Tibial nerve (tissue), 4 donors: ENCODE results near the gene C11orf58. TPM values are rescaled to one million over a fixed set of nuclear protein-coding genes. Genes with fewer than 3 reads are reported as not detected.

ENCODE experiments used
- DNase-seq, 2 donors: peaks; one replicate each; pipeline ENCODE4 v3.0.0-alpha.2; 2019; ENCODE audit warnings: low spot score in 2 of 2
- H3K27ac ChIP-seq, 4 donors: fragments of 200-600 bp; sonication (generic) in 3 of 4; one replicate each; pipeline ENCODE4 v1.5.1; 2017 to 2019; ENCODE audit warnings: mild to moderate bottlenecking in 1 of 4
- H3K27me3 ChIP-seq, 2 donors: fragments of 200-600 bp; sonication (generic) in 1 of 2; one replicate each; pipeline versions ENCODE4 v1.5.1 to v1.6.0; 2017 to 2019
- H3K36me3 ChIP-seq, 3 donors: fragments of 200-600 bp; sonication (generic); one replicate each; pipeline ENCODE4 v1.5.1; 2018 to 2019
- H3K4me1 ChIP-seq, 4 donors: fragments of 200-600 bp; sonication (generic) in 3 of 4; one replicate each; pipeline ENCODE4 v1.5.1; 2017 to 2019
- H3K4me3 ChIP-seq, 4 donors: fragments of 200-600 bp; sonication (generic) in 3 of 4; one replicate each; pipeline ENCODE4 v1.5.1; 2017 to 2019; ENCODE audit warnings: mild to moderate bottlenecking in 1 of 4, moderate library complexity in 1 of 4
- H3K9me3 ChIP-seq, 4 donors: fragments of 200-600 bp; sonication (generic) in 3 of 4; one replicate each; pipeline ENCODE4 v1.5.1; 2017 to 2019
- EP300 ChIP-seq, 2 donors: sonication (generic); formaldehyde crosslinking; IDR thresholded peaks; one replicate each; pipeline ENCODE4 v1.6.1; 2017; ENCODE audit warnings: antibody characterized with exemption in 2 of 2, mild to moderate bottlenecking in 1 of 2
- POLR2A ChIP-seq, 2 donors: fragments of 450-650 bp; IDR thresholded peaks; one replicate each; pipeline ENCODE4 v1.6.1; 2017; ENCODE audit warnings: antibody characterized with exemption in 2 of 2, mild to moderate bottlenecking in 2 of 2, moderate library complexity in 2 of 2
- WGBS, 2 donors: methylation state at CpG; one replicate each; pipeline ENCODE4 v1.1.5; 2018; 5-methylcytosine and 5-hydroxymethylcytosine counted together
- total RNA-seq, 4 donors: library from RNA; depleted of rRNA; stranded (reverse); fragments of >200 nt; gene quantifications; one replicate each; pipeline ENCODE4 v1.1.0, GENCODE V29; 2016
- TF ChIP-seq, protein P1 (sequence below), 5 experiments: fragments of 200-600 bp in 3 of 5; fragments of 450-650 bp in 2 of 5; sonication (generic) in 3 of 5; IDR thresholded peaks; one replicate each; pipeline ENCODE4 v1.5.1; 2016 to 2019; ENCODE audit warnings: antibody characterized with exemption in 5 of 5, mild to moderate bottlenecking in 3 of 5, moderate library complexity in 2 of 5

C11orf58 gene
- total RNA-seq, 4 donors from 2014 or later: 136 to 170 (median 144) TPM

DNA sequence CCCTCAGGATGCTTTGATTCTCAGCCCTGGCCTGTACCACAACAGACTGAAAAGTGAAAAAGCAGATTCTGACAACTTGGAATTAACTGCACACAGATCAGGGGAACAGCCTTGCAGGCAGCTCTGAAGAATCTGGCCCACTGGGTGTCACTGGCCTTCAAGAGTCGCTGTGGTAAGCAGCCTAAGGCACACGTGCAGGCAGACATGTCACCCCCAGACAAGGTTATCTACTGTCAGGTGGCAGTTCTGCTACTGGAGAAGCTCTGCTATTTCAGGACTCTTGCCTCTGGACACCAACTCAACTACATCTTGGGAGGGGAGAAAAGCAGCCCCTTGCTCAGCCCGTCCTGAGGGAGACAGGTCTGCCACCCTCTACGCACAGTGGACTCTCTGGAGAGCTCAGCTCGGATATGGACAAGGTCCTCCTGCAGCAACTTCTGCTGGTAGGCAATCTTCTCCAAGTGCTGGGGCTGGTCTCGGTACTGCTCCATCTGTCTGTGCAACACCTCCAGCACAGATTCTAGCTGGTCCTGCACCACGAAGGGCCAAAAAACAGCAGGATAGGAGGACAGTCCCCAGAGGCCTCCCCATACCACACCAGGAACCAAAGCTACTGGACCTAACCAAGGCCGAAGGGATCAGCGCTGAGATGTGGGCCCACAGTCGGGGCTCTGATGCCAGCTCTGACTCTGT, 63.0 kb downstream of the C11orf58 start:
- no peak for DNase-seq
- H3K4me3 ChIP-seq: no peak overlapping the region
- peak overlapping the region in 2 of 4 donors; percentile 42 to 78 for H3K27ac ChIP-seq
- WGBS, 2 donors: 90 to 93% methylated on average over 10 of the region's 10 CpGs
- peaks cover 0 to 26% (median 19%) of the 10 kb centered on the region in 4 donors for H3K4me1 ChIP-seq
- H3K36me3 ChIP-seq: peaks cover 0 to 28% (median 0%) of the 10 kb centered on the region in 3 donors
- no peaks in the 10 kb centered on the region for H3K9me3 ChIP-seq
- no peaks in the 10 kb centered on the region for H3K27me3 ChIP-seq
- TF ChIP-seq, protein P1, sequence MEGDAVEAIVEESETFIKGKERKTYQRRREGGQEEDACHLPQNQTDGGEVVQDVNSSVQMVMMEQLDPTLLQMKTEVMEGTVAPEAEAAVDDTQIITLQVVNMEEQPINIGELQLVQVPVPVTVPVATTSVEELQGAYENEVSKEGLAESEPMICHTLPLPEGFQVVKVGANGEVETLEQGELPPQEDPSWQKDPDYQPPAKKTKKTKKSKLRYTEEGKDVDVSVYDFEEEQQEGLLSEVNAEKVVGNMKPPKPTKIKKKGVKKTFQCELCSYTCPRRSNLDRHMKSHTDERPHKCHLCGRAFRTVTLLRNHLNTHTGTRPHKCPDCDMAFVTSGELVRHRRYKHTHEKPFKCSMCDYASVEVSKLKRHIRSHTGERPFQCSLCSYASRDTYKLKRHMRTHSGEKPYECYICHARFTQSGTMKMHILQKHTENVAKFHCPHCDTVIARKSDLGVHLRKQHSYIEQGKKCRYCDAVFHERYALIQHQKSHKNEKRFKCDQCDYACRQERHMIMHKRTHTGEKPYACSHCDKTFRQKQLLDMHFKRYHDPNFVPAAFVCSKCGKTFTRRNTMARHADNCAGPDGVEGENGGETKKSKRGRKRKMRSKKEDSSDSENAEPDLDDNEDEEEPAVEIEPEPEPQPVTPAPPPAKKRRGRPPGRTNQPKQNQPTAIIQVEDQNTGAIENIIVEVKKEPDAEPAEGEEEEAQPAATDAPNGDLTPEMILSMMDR (IDR thresholded peaks at IDR 0.05): no peak

DNA sequence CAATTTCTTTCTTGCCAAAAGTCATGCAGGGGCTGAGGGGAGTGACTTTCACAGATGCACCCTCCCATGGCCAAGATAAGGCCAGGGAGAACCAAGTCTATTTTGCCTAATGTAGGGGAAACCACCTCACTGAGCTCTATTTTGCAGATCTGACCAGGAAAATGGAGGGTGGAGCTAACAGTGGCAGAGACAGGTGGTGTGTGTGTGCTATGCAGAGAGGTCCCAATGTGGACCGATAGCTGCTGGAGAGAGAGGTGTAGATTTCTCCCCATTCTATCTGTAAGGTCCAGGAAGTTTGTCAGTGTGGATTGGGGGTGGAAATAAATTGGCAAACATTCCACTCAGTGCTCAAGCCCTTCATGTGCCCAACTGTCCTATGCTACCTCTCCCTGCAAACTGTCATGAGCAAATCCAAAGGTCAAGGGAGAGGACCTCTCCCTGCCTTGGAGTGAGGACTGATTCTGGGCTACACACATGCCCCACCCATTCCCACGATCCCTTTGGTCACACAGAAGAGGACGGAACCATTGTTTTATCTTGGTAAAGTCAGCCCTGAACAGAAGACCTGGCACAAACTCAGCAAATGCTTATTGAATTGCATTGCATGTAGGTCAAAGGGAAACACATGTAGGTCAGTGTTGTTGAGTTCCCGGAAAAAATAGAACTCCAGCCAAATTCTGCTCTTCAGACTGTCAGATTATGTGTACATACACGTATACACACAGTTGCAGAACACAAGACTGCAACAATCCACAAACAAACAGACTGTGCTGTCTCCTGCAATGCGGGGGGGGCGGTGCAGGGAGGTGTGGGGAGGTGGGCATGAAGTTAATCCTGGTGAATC, 65.9 kb downstream of the C11orf58 start:
- 36 to 42% methylated on average over 7 of the region's 7 CpGs for WGBS, 2 donors

DNA sequence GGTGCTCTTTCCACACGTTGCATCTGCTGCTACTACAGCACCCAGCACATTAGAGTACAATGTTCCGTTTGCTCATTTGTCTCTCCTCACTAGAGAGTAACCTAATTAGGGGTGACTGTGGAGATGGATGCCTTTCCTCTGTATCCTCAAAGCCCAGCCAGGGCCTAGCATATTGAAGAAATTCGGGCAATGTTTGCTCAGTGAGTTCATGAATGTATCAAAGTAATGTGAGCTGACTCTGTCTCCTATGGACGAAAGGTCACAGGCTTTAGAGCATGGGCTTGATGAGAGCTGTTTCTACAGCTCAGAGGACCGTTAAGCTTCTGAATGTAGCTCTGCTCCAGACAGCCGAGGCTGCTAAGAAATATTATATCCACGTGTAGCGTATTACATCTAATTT, 67.5 kb downstream of the C11orf58 start:
- H3K4me1 ChIP-seq: peaks cover 0 to 54% (median 24%) of the 10 kb centered on the region in 4 donors
- H3K36me3 ChIP-seq: peaks cover 0 to 21% (median 0%) of the 10 kb centered on the region in 3 donors
- H3K27me3 ChIP-seq: no peaks in the 10 kb centered on the region
- WGBS, 2 donors: 44 to 48% methylated on average over 8 of the region's 8 CpGs
- no peak overlapping the region for H3K4me3 ChIP-seq
- TF ChIP-seq, protein P1 (IDR thresholded peaks at IDR 0.05): no peak
- TF ChIP-seq POLR2A (IDR thresholded peaks at IDR 0.05) (no peak), EP300 (IDR thresholded peaks at IDR 0.05) (no peak)
- no peaks in the 10 kb centered on the region for H3K9me3 ChIP-seq
- H3K27ac ChIP-seq: peak overlapping the region; percentile 24 to 88 (median 56)
- no peak for DNase-seq

More for the DNA sequence above, 65.9 kb downstream of the C11orf58 start:
- Histone ChIP-seq H3K4me3 (no peak overlapping the region), H3K4me1 (peaks cover 0 to 38% (median 22%) of the 10 kb centered on the region in 4 donors), H3K27me3 (no peaks in the 10 kb centered on the region), H3K9me3 (no peaks in the 10 kb centered on the region), H3K27ac (peak overlapping the region in 2 of 4 donors; percentile 83 to 88), H3K36me3 (peaks cover 0 to 28% (median 0%) of the 10 kb centered on the region in 3 donors)
- TF ChIP-seq POLR2A (IDR thresholded peaks at IDR 0.05) (no peak), EP300 (IDR thresholded peaks at IDR 0.05) (no peak)
- TF ChIP-seq, protein P1 (IDR thresholded peaks at IDR 0.05): no peak
- DNase-seq: no peak

DNA sequence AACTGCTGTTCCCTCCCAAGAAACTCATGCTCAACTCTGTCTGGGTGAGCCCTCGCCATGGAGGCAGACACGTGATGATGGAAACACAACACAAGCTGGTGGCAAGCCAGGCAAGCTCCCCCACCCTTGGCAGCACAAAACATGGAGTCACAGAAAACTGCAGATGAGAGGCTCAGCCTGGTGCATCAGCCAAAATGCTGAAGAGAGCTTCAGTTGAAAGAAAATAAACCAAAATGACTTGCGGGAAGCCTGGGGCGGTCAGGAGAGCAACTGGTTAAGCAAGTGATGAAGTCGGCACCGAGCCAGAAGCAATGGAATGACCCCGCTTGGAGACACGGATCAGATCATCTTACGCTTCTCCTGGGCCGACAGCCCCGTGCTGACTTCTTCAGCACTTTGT, 68.3 kb downstream of the C11orf58 start:
- Histone ChIP-seq H3K4me1 (peaks cover 0 to 58% (median 24%) of the 10 kb centered on the region in 4 donors), H3K27me3 (no peaks in the 10 kb centered on the region), H3K4me3 (no peak overlapping the region), H3K36me3 (peaks cover 0 to 16% (median 0%) of the 10 kb centered on the region in 3 donors), H3K9me3 (no peaks in the 10 kb centered on the region), H3K27ac (peak overlapping the region in 2 of 4 donors; percentile 83 to 88)
- no peak for DNase-seq
- 26 to 27% methylated on average over 11 of the region's 11 CpGs for WGBS, 2 donors
- TF ChIP-seq POLR2A (IDR thresholded peaks at IDR 0.05) (no peak), EP300 (IDR thresholded peaks at IDR 0.05) (no peak)
- TF ChIP-seq, protein P1 (IDR thresholded peaks at IDR 0.05): no peak

- H3K4me1 ChIP-seq: peaks cover 0 to 58% (median 24%) of the 10 kb centered on the region in 4 donors
- WGBS, 2 donors: 61 to 69% methylated on average over 3 of the region's 3 CpGs
- no peaks in the 10 kb centered on the region for H3K9me3 ChIP-seq
- no peaks in the 10 kb centered on the region for H3K27me3 ChIP-seq
- TF ChIP-seq EP300 (IDR thresholded peaks at IDR 0.05): peak in 1 of 2 donors; percentile 31
- TF ChIP-seq, protein P1 (IDR thresholded peaks at IDR 0.05): no peak
- no peak for TF ChIP-seq POLR2A (IDR thresholded peaks at IDR 0.05)
- H3K36me3 ChIP-seq: peaks cover 0 to 14% (median 0%) of the 10 kb centered on the region in 3 donors
- H3K4me3 ChIP-seq: no peak overlapping the region
- peak overlapping the region in 2 of 4 donors; percentile 83 to 88 for H3K27ac ChIP-seq
- no peak for DNase-seq
Observed at GRCh38 chr11:16807306-16807705, 68.9 kb downstream of the C11orf58 start.
